Measurements from ENCODE around the gene ICA1.

- TF ChIP-seq POLR2A (IDR thresholded peaks at IDR 0.05; ENCODE audit: low read depth, low read length) (no peak), TAF1 (IDR thresholded peaks at IDR 0.05; ENCODE audit: borderline replicate concordance, low read depth, low read length) (no peak), POLR2AphosphoS5 (IDR thresholded peaks at IDR 0.05; ENCODE audit: low read depth, low read length) (no peak)
These were observed 53.2 kb downstream of the ICA1 start for GRCh38 chr7:8208816-8209215.

All from GM12892 (cell line).